ENCODE results near the gene MEG3.

GRCh38 chr14:100782516-100783320 is 43.2 kb upstream of the MEG3 start:
- TF ChIP-seq NRF1 (conservative IDR thresholded peaks at IDR 0.05 in 1 of 2, IDR thresholded peaks at IDR 0.05 in 1 of 2), result no peak
- no peak for TF ChIP-seq SETDB1 (IDR thresholded peaks at IDR 0.05; ENCODE audit: low read length)
- TF ChIP-seq CREBBP (IDR thresholded peaks at IDR 0.05; ENCODE audit: low read depth, low read length), result no peak
- TF ChIP-seq MCM7 (IDR thresholded peaks at IDR 0.05), result no peak
- no peak for TF ChIP-seq BRF2 (IDR thresholded peaks at IDR 0.05; ENCODE audit: borderline replicate concordance, insufficient read depth, insufficient read length)
- TF ChIP-seq MAFF (IDR thresholded peaks at IDR 0.05; ENCODE audit: low read length), result no peak
- no peak for TF ChIP-seq ARHGAP35 (IDR thresholded peaks at IDR 0.05; ENCODE audit: partially characterized antibody)
- TF ChIP-seq POLR2AphosphoS5 (IDR thresholded peaks at IDR 0.05; ENCODE audit: control insufficient read depth, insufficient read depth, low read depth, low read length), result no peak
- TF ChIP-seq EP300 (IDR thresholded peaks at IDR 0.05; ENCODE audit: low read length), result no peak

Data from K562 (cell line).